Measurements from ENCODE around the gene CDRT4.

Gene CDRT4

GRCh38 chr17:15406081-15406480, 61.3 kb downstream of the CDRT4 start:
- DNase-seq (ENCODE audit: low read depth) = no peak
- no peak overlapping the region for H3K4me3 ChIP-seq (ENCODE audit: low read length)
- no peak for TF ChIP-seq CTCF (conservative IDR thresholded peaks at IDR 0.05; ENCODE audit: low read depth, low read length)

GRCh38 chr17:15405058-15405415, 62.4 kb downstream of the CDRT4 start:
- no peak for DNase-seq (ENCODE audit: low read depth)
- TF ChIP-seq CTCF (conservative IDR thresholded peaks at IDR 0.05; ENCODE audit: low read depth, low read length) = no peak
- H3K4me3 ChIP-seq (ENCODE audit: low read length) = no peak overlapping the region

GRCh38 chr17:15404106-15405057, 63.0 kb downstream of the CDRT4 start:
- no peak overlapping the region for H3K4me3 ChIP-seq (ENCODE audit: low read length)
- no peak for TF ChIP-seq CTCF (conservative IDR thresholded peaks at IDR 0.05; ENCODE audit: low read depth, low read length)
- DNase-seq (ENCODE audit: low read depth) = no peak

- TF ChIP-seq CTCF (conservative IDR thresholded peaks at IDR 0.05; ENCODE audit: low read depth, low read length) = no peak
- H3K4me3 ChIP-seq (ENCODE audit: low read length) = no peak overlapping the region
- no peak for DNase-seq (ENCODE audit: low read depth)
Observed at GRCh38 chr17:15403276-15403939, 64.0 kb downstream of the CDRT4 start.

- no peak overlapping the region for H3K4me3 ChIP-seq (ENCODE audit: low read length)
- no peak for TF ChIP-seq CTCF (conservative IDR thresholded peaks at IDR 0.05; ENCODE audit: low read depth, low read length)
- no peak for DNase-seq (ENCODE audit: low read depth)
Observed at GRCh38 chr17:15399443-15399842, 68.0 kb downstream of the CDRT4 start.

- no peak for TF ChIP-seq CTCF (conservative IDR thresholded peaks at IDR 0.05; ENCODE audit: low read depth, low read length)
- no peak overlapping the region for H3K4me3 ChIP-seq (ENCODE audit: low read length)
- DNase-seq (ENCODE audit: low read depth) = no peak
Observed at GRCh38 chr17:15398736-15399331, 68.6 kb downstream of the CDRT4 start.

All from retinal pigment epithelial cell (primary cell).